ENCODE measurements around the gene EDEM1.
"Not testable (repeated sequence)": the region's sequence is repeated elsewhere in the genome, so short reads cannot be mapped to it uniquely, and the experiment has no call there.

Gene EDEM1

GRCh38 chr3:5238545-5238944 lies 51.0 kb downstream of the EDEM1 start:
- no peak for DNase-seq

- no peak for DNase-seq
These were observed 52.1 kb downstream of the EDEM1 start for GRCh38 chr3:5239602-5240001.

GRCh38 chr3:5240740-5241139 lies 53.2 kb downstream of the EDEM1 start:
- DNase-seq, result no peak

GRCh38 chr3:5242785-5243184 lies 55.3 kb downstream of the EDEM1 start:
- not testable (repeated sequence) for DNase-seq

GRCh38 chr3:5245927-5246326 lies 58.4 kb downstream of the EDEM1 start:
- no peak for DNase-seq

- no peak for DNase-seq
These were observed 61.3 kb downstream of the EDEM1 start for GRCh38 chr3:5248822-5249221.

- no peak for DNase-seq
These were observed 63.1 kb downstream of the EDEM1 start for GRCh38 chr3:5250467-5251195.

- no peak for DNase-seq
These were observed 63.7 kb downstream of the EDEM1 start for GRCh38 chr3:5251196-5251583.

- no peak for DNase-seq
These were observed 64.6 kb downstream of the EDEM1 start for GRCh38 chr3:5252131-5252530.

GRCh38 chr3:5254281-5255048 lies 67.0 kb downstream of the EDEM1 start:
- no peak for DNase-seq

GRCh38 chr3:5255404-5256344 lies 68.2 kb downstream of the EDEM1 start:
- DNase-seq, result no peak

- DNase-seq, result no peak
These were observed 71.0 kb downstream of the EDEM1 start for GRCh38 chr3:5258526-5258925.

- DNase-seq, result no peak
These were observed 73.5 kb downstream of the EDEM1 start for GRCh38 chr3:5260992-5261501.

- no peak for DNase-seq
These were observed 75.0 kb downstream of the EDEM1 start for GRCh38 chr3:5262507-5262906.

- no peak for DNase-seq
These were observed 76.6 kb downstream of the EDEM1 start for GRCh38 chr3:5264093-5264600.

GRCh38 chr3:5264896-5265770 lies 77.6 kb downstream of the EDEM1 start:
- DNase-seq, result no peak

GRCh38 chr3:5267252-5267651 lies 79.7 kb downstream of the EDEM1 start:
- no peak for DNase-seq

GRCh38 chr3:5267889-5268288 lies 80.4 kb downstream of the EDEM1 start:
- DNase-seq, result no peak
